22Rv1 (cell line): ENCODE results near the gene TEX261.
A peak's percentile ranks its signal among the peaks of the same experiment; 100 is the strongest.

ENCODE experiments used
- H3K27ac ChIP-seq: fragments of 450-650 bp; 2 replicates; pipeline ENCODE4 v1.5.1; 2017
- CTCF ChIP-seq: fragments of 450-650 bp; IDR thresholded peaks from 2 replicates; pipeline ENCODE4 v1.5.1; 2017; ENCODE audit warnings: mild to moderate bottlenecking
- ZFX ChIP-seq: fragments of 450-650 bp; IDR thresholded peaks from 2 replicates; pipeline ENCODE4 v1.6.1; 2017; ENCODE audit warnings: antibody characterized with exemption, borderline replicate concordance

Gene TEX261

GRCh38 chr2:70975237-70975636, 19.4 kb downstream of the TEX261 start:
- TF ChIP-seq ZFX (no peak), CTCF (no peak)
- no peak overlapping the region for H3K27ac ChIP-seq

DNA sequence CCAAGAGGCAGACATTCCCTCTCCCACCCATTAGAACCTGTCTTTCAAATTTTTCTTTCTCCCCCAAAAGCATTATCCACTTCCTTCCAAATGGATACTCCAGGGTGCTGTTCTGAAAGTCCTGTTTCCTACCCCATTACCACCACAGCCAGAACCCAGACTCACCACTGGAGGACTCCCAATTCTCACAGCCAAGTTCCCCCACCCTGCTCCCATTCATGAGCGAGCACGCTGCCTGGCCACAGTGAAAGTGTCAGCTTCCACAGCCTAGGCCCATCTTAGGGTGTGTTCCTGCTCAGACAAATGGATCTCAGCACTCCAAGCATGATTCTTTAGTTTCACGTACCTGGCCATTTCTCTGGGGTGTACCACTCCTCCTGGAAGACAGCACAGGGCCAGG, 20.1 kb downstream of the TEX261 start:
- H3K27ac ChIP-seq = no peak overlapping the region
- TF ChIP-seq CTCF (no peak), ZFX (no peak)

DNA sequence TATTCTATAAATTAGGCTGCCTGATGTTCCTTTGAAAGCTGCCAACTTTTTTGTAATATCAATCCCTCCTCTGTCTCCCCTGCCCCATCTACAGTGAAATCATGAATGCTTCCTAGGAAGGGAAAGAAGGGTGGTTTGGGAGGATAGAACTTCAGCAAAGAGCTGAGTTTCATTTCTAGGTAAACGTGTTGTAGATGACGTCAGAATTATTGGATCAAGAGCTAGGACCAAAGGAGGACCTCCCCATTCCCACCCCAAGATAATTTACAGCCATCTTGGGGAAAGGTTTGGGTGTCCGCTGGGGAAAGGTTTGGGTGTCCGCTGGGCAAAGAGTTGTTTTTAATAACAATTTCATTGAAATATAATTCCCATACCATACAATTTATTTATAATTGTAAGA, 27.5 kb downstream of the TEX261 start:
- no peak for TF ChIP-seq CTCF
- no peak for TF ChIP-seq ZFX
- H3K27ac ChIP-seq = no peak overlapping the region

DNA sequence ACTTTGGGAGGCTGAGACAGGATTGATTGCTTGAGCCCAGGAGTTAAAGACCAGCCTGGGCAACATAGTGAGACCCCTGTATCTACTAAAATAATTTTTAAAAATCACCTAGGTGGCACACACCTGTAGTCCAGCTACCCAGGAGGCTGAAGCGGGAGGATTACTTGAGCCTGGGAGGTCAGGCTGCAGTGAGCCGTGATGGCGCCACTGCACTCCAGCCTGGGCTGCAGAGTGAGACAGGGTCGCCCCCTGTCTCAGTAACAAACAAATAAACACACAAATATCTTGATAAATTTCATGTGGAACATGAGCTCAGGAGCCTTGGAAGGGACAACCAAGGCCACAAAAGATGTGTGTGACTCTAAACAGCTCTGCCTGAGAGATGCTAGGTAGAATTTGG, 28.0 kb downstream of the TEX261 start:
- no peak overlapping the region for H3K27ac ChIP-seq
- TF ChIP-seq CTCF (no peak), ZFX (no peak)

- TF ChIP-seq CTCF (no peak), ZFX (no peak)
These were observed 29.2 kb downstream of the TEX261 start for GRCh38 chr2:70965506-70965905.

DNA sequence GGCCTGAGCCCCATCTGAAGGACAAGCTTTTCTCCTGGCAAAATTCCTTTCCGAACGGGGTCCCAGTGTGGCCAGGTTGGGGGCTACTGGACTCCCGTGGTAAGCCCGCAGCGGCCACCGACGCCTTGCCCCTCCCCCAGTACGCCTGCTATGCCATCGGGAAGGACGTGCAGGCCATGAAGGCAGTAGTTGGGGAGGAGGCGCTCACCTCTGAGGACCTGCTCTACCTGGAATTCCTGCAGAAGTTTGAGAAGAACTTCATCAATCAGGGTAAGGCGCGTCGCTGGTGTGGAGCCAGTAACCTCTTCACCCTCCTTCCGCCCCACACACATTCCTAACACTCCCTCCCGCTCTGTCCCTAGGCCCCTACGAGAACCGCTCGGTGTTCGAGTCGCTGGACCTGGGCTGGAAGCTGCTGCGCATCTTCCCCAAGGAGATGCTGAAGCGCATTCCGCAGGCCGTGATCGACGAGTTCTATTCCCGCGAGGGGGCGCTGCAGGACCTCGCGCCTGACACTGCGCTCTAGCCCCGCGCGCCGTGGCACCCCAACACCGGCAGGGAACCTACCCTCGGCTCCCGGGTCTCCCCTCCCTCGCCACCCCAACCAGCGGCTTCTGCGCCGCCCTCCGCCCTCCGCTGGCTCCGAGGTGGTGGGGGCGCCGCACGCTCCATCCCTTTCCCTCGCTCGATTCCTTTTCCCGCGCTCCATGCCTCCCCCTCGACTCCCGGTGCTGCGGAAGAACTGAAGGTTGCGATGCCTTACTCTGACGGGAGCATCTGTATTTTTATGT, 29.9 kb downstream of the TEX261 start:
- no peak overlapping the region for H3K27ac ChIP-seq
- TF ChIP-seq CTCF (peak; percentile 19), ZFX (no peak)

More at GRCh38 chr2:70965506-70965905, 29.2 kb downstream of the TEX261 start:
- H3K27ac ChIP-seq = no peak overlapping the region

DNA sequence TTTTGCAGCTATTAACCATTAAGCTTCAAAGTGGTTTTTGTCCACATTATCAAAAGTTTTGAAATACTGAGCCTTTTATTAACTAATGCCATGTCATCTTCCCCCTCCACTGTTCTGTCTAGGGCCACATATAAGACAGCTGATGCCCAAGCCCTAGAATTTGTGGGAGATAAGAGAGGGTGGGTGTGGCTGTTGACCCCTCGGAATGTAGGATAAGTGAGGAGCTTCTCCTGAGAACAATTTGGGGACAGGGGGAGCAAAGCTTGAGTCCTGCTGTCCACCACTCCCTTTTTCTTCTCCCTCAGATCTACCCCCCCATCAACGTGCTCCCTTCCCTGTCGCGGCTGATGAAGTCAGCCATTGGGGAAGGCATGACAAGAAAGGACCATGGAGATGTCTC, 30.5 kb downstream of the TEX261 start:
- TF ChIP-seq CTCF (no peak), ZFX (no peak)
- no peak overlapping the region for H3K27ac ChIP-seq
